Type B pancreatic cell (in vitro differentiated cells): ENCODE results near the gene PDK4. TPM values are rescaled to one million over a fixed set of nuclear protein-coding genes. Genes with fewer than 3 reads are reported as not detected.
"Not testable (repeated sequence)": the region's sequence is repeated elsewhere in the genome, so short reads cannot be mapped to it uniquely, and the experiment has no call there.

Experiments used
- DNase-seq: peaks from one replicate; pipeline ENCODE4 v3.0.0; 2021; ENCODE audit warnings: mixed read lengths; ENCODE audit not compliant: unreplicated experiment; ENCODE audit errors: extremely low spot score
- H3K27ac Mint-ChIP-seq: 2 replicates; pipeline ENCODE4 v1.8.0; 2021; ENCODE audit warnings: mild to moderate bottlenecking, mixed read lengths
- H3K27me3 Mint-ChIP-seq: 2 replicates; pipeline ENCODE4 v1.8.0; 2021; ENCODE audit warnings: mixed read lengths
- H3K36me3 Mint-ChIP-seq: 2 replicates; pipeline ENCODE4 v1.8.0; 2021; ENCODE audit warnings: mixed read lengths
- H3K4me1 Mint-ChIP-seq: one replicate; pipeline ENCODE4 v1.8.0; 2021; ENCODE audit warnings: mixed read lengths; ENCODE audit not compliant: unreplicated experiment
- H3K4me3 Mint-ChIP-seq: 2 replicates; pipeline ENCODE4 v1.8.0; 2021; ENCODE audit warnings: mild to moderate bottlenecking, mixed read lengths
- H3K9me3 Mint-ChIP-seq: 2 replicates; pipeline ENCODE4 v1.8.0; 2021; ENCODE audit warnings: mixed read lengths
- total RNA-seq: library from RNA; stranded (reverse); gene quantifications from 2 replicates; pipeline ENCODE4 v1.2.1, GENCODE V29; 2021; ENCODE audit warnings: low replicate concordance
- TF ChIP-seq, protein P1 (sequence below): fragments of 200-600 bp; sonication (generic); conservative IDR thresholded peaks from 2 replicates; pipeline ENCODE4 v1.5.0; 2021; ENCODE audit warnings: antibody characterized with exemption, mild to moderate bottlenecking

The PDK4 gene
- total RNA-seq, 1 donor from 2014 or later = 18.3 TPM

DNA sequence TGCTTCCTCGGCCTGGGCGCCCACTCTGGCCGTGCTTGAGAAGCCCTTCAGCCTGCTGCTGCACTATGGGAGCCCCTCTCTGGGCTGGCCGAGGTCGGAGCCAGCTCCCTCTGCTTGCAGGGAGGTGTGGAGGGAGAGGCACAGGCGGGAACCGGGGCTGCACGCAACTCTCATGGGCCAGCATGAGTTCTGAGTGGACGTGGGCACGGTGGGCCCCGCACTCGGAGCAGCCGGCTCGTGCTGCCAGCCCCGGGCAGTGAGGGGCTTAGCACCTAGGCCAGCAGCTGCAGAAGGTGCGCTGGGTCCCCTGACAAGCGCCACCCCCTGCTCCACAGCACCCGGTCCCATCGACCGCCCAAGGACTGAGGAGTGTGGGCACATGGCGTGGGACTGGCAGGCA is 9.0 kb upstream of the PDK4 start:
- H3K4me1 Mint-ChIP-seq = peaks cover 44% of the 10 kb centered on the region

DNA sequence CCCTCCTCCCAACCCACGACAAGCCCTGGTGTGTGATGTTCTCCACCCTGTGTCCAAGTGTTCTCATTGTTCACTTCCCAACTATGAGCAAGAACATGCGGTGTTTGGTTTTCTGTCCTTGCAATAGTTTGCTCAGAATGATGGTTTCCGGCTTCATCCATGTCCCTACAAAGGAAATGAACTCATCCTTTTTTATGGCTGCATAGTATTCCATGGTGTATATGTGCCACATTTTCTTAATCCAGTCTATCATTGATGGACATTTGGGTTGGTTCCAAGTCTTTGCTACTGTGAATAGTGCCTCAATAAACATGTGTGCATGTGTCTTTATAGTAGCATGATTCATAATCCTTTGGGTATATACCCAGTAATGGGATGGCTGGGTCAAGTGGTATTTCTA is 8.5 kb upstream of the PDK4 start:
- H3K4me3 Mint-ChIP-seq, H3K27me3 Mint-ChIP-seq, H3K27ac Mint-ChIP-seq, DNase-seq, H3K9me3 Mint-ChIP-seq, H3K36me3 Mint-ChIP-seq: not testable (repeated sequence)
- peaks cover 40% of the 10 kb centered on the region for H3K4me1 Mint-ChIP-seq

More for the DNA sequence above, 9.0 kb upstream of the PDK4 start:
- no peak for DNase-seq
- TF ChIP-seq, protein P1, sequence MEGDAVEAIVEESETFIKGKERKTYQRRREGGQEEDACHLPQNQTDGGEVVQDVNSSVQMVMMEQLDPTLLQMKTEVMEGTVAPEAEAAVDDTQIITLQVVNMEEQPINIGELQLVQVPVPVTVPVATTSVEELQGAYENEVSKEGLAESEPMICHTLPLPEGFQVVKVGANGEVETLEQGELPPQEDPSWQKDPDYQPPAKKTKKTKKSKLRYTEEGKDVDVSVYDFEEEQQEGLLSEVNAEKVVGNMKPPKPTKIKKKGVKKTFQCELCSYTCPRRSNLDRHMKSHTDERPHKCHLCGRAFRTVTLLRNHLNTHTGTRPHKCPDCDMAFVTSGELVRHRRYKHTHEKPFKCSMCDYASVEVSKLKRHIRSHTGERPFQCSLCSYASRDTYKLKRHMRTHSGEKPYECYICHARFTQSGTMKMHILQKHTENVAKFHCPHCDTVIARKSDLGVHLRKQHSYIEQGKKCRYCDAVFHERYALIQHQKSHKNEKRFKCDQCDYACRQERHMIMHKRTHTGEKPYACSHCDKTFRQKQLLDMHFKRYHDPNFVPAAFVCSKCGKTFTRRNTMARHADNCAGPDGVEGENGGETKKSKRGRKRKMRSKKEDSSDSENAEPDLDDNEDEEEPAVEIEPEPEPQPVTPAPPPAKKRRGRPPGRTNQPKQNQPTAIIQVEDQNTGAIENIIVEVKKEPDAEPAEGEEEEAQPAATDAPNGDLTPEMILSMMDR = no peak
- H3K36me3 Mint-ChIP-seq = peaks cover 3% of the 10 kb centered on the region
- peaks cover 3% of the 10 kb centered on the region for H3K27me3 Mint-ChIP-seq
- H3K27ac Mint-ChIP-seq = no peak overlapping the region
- H3K4me3 Mint-ChIP-seq = no peak overlapping the region
- H3K9me3 Mint-ChIP-seq = peaks cover 4% of the 10 kb centered on the region

DNA sequence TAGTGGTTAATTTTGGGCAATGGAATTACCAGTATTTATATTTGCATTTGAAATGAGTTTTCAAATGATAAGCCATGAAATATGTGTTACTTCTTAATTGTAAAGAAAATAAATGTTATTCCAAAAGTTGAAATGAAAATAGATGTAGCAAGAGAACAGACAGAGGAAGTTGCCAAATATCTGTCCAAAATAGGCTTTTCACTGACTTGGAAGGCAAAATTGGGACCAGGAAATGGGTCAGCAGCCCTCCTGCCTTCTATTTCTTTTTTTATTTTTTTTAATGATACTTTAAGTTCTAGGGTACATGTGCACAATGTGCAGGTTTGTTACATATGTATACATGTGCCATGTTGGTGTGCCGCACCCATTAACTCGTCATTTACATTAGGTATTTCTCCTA is 8.1 kb upstream of the PDK4 start:
- not testable (repeated sequence) for H3K4me3 Mint-ChIP-seq, H3K36me3 Mint-ChIP-seq, H3K27me3 Mint-ChIP-seq, DNase-seq, H3K27ac Mint-ChIP-seq, H3K9me3 Mint-ChIP-seq
- H3K4me1 Mint-ChIP-seq = peaks cover 36% of the 10 kb centered on the region

DNA sequence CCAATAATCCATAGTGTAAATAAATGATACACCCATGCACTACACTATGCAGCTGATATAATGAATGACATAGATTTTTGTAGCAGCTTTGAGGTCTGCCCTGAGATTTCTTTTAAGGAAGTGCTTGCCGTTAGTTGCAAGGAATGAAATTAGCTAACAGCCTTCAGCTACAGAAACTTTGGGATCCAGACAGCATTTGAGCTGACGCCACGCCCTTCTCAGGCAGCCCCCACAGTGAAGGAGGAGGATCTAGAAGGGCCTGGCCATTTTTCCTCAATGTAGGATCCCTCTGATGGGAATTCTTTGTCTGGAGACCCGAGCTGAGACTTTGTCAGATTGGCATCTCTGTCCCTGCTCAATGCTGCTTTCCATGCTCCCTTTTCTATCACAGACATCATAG is 6.1 kb upstream of the PDK4 start:
- TF ChIP-seq, protein P1 = no peak
- Mint-ChIP-seq H3K4me3 (no peak overlapping the region), H3K9me3 (peaks cover 4% of the 10 kb centered on the region), H3K36me3 (no peaks in the 10 kb centered on the region), H3K27me3 (peaks cover 7% of the 10 kb centered on the region), H3K27ac (no peak overlapping the region), H3K4me1 (peaks cover 19% of the 10 kb centered on the region)
- DNase-seq = no peak

DNA sequence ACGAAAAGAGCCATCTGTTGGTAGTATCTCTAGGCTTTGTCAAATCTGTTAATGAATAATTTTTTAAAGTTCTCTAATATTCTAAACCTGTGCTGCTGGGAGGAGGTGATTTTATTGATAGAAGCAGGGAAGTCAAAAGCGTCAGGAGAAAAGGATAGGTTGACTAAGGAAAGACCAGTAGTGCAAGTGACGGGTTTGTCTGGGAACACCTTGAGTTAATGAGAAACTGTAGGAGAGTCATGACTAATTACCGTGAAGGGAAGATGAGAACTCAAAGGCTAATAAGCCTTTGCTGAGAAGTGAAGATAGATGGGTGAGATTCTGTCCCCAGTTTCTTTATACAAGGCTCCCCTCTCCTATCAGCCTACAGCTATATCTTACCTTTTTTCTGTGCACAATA is 5.0 kb upstream of the PDK4 start:
- peaks cover 11% of the 10 kb centered on the region for H3K27me3 Mint-ChIP-seq
- H3K27ac Mint-ChIP-seq = no peak overlapping the region
- no peak overlapping the region for H3K4me3 Mint-ChIP-seq
- peaks cover 20% of the 10 kb centered on the region for H3K4me1 Mint-ChIP-seq
- no peak for DNase-seq
- H3K36me3 Mint-ChIP-seq = no peaks in the 10 kb centered on the region
- H3K9me3 Mint-ChIP-seq = peaks cover 4% of the 10 kb centered on the region
- TF ChIP-seq, protein P1 = no peak

DNA sequence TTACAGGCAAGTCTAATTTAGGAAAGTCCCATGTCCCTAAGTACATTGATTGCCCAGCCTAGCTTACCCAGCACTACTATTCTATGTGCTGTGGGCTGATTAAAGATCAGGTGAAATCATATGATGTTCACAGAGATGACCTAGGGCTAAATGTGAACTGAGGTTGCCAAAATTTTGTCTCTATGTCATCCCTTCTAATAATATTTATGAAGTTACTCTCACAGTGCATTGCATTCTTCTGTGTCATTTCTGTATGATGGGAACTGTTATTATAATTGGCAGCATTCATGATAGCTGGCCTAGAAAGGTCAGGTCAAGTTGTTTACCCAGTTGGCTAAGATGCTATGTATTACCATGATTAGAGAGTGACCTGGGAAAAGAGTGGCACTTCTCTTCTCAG is 2.8 kb upstream of the PDK4 start:
- Mint-ChIP-seq H3K4me1 (peaks cover 26% of the 10 kb centered on the region), H3K36me3 (no peaks in the 10 kb centered on the region), H3K27me3 (peaks cover 18% of the 10 kb centered on the region), H3K4me3 (no peak overlapping the region), H3K27ac (no peak overlapping the region), H3K9me3 (no peaks in the 10 kb centered on the region)
- TF ChIP-seq, protein P1 = no peak
- no peak for DNase-seq

DNA sequence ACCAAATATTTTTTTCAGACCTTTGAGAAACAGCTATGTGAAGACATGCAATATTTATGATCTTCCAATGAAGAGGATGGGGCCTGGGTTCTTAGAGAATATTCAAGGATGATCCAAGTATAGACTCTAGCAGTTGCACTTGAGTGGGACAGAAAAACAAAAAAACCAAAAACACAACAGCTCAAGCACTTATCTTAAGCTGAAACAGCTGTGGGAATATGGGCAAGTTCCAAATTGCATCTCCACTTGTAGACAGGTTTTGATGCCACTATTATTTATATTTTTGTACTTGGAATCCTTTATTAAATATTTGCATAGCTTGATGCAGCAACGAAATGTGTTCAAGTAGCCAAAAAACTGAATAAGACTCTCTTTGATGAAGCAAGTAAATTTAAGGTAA is 2.2 kb upstream of the PDK4 start:
- TF ChIP-seq, protein P1 = no peak
- DNase-seq = no peak
- no peak overlapping the region for H3K4me3 Mint-ChIP-seq
- H3K36me3 Mint-ChIP-seq = no peaks in the 10 kb centered on the region
- peaks cover 26% of the 10 kb centered on the region for H3K4me1 Mint-ChIP-seq
- peaks cover 18% of the 10 kb centered on the region for H3K27me3 Mint-ChIP-seq
- H3K9me3 Mint-ChIP-seq = no peaks in the 10 kb centered on the region
- H3K27ac Mint-ChIP-seq = no peak overlapping the region
